ENCODE measurements around the gene SOX6.

DNA sequence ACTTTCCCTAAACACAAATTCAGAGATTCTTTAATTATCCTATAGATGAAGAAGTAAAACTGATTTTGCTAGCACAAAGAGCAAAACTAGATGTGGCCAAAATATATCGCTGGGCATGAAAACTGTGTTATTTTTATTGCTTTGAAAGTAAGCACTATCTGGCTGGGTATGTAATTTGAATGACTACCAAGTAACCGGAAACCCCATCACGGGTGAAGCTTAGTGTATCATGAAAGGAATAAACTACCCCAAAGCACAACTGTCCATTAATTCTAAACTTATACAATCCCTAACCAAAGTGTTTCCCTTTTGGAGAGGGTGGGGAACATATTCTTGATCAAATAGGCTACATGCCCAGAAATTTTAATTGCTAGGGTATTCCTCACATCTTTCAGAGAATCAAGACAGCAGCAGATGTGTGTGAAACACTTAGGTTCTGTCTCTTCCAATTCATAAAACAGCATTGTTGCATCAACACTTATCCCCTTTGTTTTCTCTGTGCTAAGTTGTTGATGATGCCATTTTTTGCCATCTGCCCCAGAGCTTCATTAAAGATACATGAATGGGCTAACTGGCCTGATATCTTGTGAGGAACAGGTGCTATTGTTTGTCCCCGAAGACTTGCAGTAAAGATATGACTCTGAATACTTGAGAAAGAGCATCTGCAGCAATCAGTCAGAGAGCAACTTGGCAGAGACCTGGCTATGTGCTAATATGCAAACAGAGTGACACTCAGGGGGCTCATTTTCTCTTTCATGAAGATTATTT lies 238.2 kb downstream of the SOX6 start:
- TF ChIP-seq, protein P1, sequence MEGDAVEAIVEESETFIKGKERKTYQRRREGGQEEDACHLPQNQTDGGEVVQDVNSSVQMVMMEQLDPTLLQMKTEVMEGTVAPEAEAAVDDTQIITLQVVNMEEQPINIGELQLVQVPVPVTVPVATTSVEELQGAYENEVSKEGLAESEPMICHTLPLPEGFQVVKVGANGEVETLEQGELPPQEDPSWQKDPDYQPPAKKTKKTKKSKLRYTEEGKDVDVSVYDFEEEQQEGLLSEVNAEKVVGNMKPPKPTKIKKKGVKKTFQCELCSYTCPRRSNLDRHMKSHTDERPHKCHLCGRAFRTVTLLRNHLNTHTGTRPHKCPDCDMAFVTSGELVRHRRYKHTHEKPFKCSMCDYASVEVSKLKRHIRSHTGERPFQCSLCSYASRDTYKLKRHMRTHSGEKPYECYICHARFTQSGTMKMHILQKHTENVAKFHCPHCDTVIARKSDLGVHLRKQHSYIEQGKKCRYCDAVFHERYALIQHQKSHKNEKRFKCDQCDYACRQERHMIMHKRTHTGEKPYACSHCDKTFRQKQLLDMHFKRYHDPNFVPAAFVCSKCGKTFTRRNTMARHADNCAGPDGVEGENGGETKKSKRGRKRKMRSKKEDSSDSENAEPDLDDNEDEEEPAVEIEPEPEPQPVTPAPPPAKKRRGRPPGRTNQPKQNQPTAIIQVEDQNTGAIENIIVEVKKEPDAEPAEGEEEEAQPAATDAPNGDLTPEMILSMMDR (IDR thresholded peaks at IDR 0.05), result no peak
- TF ChIP-seq EZH2phosphoT487 (IDR thresholded peaks at IDR 0.05) (no peak), EZH2 (IDR thresholded peaks at IDR 0.05) (no peak)
